Thyroid gland (tissue), 4 donors: ENCODE data around the gene ZSWIM6.

Source experiments
- CTCF ChIP-seq, 6 experiments: fragments of 200-600 bp in 3 of 6; fragments of 450-650 bp in 3 of 6; sonication (generic) in 3 of 6; IDR thresholded peaks; one replicate each; pipeline ENCODE4 v1.5.1; 2016 to 2019; ENCODE audit warnings: antibody characterized with exemption in 6 of 6, mild to moderate bottlenecking in 2 of 6, inconsistent platforms in 1 of 6, moderate library complexity in 1 of 6
- POLR2A ChIP-seq, 2 donors: fragments of 450-650 bp; IDR thresholded peaks; one replicate each; pipeline ENCODE4 v1.6.1; 2017; ENCODE audit warnings: antibody characterized with exemption in 2 of 2, mild to moderate bottlenecking in 2 of 2, moderate library complexity in 1 of 2

GRCh38 chr5:61591859-61592258 is 259.8 kb downstream of the ZSWIM6 start:
- TF ChIP-seq CTCF (IDR thresholded peaks at IDR 0.05), result no peak
- no peak for TF ChIP-seq POLR2A (IDR thresholded peaks at IDR 0.05)
